Measurements from ENCODE around the gene PTPN21.
A peak's percentile ranks its signal among the peaks of the same experiment; 100 is the strongest.

DNA sequence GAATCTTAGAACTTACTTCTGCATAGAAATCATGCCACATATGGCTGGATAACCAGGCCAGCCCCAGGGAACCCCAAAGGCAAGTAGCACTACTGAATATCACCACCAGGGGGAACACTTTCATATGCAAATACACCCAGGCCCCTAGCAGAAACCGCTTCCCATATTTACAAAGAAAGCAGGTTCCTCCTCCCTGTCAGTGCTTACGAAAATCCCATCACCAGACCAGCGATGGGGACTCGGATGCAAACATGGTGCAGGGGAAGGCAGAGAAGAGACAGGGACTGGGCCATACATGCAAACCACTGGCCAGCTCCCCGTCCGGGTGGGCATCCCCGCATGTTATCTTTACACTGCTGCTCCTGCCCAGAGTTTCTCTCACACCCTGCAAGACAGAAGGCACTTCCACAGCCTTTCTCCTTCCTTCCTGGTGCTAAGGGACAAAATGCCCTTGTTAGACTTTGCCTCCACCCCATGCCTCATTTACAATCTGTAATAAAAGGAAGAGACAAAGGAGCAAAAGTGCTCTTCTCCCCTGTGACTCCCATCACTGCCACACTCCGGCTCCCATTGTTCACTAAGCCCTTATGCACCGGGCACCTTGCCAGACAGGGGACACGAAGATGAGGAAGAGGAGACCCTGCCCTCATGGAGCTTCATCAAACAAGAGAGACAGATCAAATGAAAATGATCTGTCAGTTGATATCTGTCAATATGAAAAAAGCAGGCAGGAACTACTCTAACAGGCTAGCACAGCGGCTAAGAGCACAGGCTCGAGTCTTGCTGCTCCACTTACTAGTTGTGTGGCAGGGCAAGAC is 62.3 kb downstream of the PTPN21 start:
- TF ChIP-seq POLR2A (IDR thresholded peaks at IDR 0.05; ENCODE audit: low read depth, low read length) (no peak), SPI1 (IDR thresholded peaks at IDR 0.05; ENCODE audit: low read depth, low read length) (peak; percentile 23; the same call in 1 of the 2 replicates)
